ENCODE results near the gene CLEC10A.

DNA sequence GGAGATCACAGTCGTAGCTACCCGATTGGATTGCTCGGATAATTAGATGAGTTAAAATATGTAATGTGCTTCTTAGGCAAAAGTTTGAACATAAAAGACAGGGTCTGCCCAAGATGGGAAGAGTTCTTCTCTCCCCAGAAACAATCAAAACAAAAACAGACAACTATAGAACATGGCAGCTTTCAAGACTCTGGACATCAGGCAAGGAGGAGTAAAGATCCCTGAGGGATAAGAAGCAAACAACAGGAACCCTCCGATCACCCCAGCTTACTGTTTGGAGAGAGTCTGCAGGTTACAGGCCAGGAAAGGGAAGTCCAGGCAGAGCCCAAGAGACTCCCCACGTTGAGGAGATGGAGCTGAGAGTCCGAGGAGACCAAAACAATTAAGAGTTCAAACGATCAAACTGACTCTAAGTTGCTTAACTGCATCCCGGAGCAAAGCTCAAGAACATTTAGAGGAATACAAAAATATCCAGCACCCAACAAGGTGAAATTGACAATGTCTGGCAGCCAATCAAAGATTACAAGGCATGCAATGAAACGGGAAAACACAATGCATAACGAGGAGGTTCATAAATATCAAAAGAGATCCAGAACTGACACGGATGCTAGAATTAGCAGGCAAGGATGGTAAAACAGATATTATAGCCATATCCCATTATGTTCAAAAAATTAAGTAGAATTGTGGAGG lies 30.7 kb upstream of the CLEC10A start:
- TF ChIP-seq POLR2AphosphoS5 (IDR thresholded peaks at IDR 0.05) (no peak), POLR2A (IDR thresholded peaks at IDR 0.05) (no peak)
- TF ChIP-seq, protein P1, sequence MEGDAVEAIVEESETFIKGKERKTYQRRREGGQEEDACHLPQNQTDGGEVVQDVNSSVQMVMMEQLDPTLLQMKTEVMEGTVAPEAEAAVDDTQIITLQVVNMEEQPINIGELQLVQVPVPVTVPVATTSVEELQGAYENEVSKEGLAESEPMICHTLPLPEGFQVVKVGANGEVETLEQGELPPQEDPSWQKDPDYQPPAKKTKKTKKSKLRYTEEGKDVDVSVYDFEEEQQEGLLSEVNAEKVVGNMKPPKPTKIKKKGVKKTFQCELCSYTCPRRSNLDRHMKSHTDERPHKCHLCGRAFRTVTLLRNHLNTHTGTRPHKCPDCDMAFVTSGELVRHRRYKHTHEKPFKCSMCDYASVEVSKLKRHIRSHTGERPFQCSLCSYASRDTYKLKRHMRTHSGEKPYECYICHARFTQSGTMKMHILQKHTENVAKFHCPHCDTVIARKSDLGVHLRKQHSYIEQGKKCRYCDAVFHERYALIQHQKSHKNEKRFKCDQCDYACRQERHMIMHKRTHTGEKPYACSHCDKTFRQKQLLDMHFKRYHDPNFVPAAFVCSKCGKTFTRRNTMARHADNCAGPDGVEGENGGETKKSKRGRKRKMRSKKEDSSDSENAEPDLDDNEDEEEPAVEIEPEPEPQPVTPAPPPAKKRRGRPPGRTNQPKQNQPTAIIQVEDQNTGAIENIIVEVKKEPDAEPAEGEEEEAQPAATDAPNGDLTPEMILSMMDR (IDR thresholded peaks at IDR 0.05), result no peak
